GM06990 (cell line): Measurements from ENCODE around the gene LILRB3.
A peak's percentile ranks its signal among the peaks of the same experiment; 100 is the strongest.
"Not testable (repeated sequence)": the region's sequence is repeated elsewhere in the genome, so short reads cannot be mapped to it uniquely, and the experiment has no call there.

Source experiments
- DNase-seq: peaks from one replicate; pipeline ENCODE4 v3.0.0-alpha.2; 2011; ENCODE audit not compliant: insufficient read length; ENCODE audit errors: extremely low read depth
- H3K27me3 ChIP-seq: replicated peaks from 2 replicates; pipeline ENCODE4 v1.6.0; 2011; ENCODE audit warnings: low read length; ENCODE audit not compliant: control insufficient read depth, insufficient read depth
- H3K36me3 ChIP-seq: 2 replicates; pipeline ENCODE4 v1.5.1; 2011; ENCODE audit warnings: low read length; ENCODE audit not compliant: control insufficient read depth, insufficient read depth
- H3K4me3 ChIP-seq: replicated peaks from 2 replicates; pipeline ENCODE4 v1.5.1; 2011; ENCODE audit warnings: low read depth, mild to moderate bottlenecking, control low read depth, low read length
- TF ChIP-seq, protein P1 (sequence below): IDR thresholded peaks from 2 replicates; pipeline ENCODE4 v1.5.1; 2011; ENCODE audit warnings: low read length, control low read depth, mild to moderate bottlenecking, inconsistent platforms; ENCODE audit not compliant: insufficient read depth, poor library complexity, severe bottlenecking

The LILRB3 gene

DNA sequence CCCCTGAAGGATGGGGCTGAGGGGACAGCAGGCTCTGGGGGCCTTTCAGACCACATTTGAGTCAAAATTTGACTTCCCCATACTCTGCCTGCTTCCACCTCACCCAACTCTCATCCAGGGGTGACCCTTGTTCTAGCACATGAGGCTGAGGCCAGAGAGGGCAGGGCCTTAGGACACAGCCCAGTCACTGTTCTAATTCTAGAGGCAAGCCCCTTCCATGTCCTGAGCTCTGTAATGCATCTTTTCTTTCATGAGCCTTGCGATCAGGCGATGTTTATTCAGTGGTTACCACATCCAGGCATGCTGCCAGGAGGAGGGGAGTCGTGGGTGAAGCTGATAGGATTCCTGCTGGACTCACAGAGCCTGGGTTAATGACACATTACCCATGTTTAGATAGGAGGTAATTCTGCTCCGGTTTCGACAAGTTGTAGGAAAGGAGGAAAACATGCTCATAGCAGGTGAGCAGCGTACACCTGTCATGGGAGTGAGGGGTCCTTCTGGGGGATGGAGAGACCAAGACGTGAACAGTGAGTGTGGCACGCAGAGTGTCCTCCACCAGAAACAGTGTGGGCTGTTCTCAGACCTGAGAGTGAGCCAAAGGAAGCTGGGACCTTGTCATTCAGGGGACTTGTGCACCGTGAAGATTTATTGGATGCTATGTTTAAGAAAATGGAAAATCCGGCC is 12.9 kb downstream of the LILRB3 start:
- DNase-seq: no peak
- Histone ChIP-seq H3K36me3 (peaks cover 24% of the 10 kb centered on the region), H3K27me3 (no peaks in the 10 kb centered on the region), H3K4me3 (no peak overlapping the region)
- TF ChIP-seq, protein P1, sequence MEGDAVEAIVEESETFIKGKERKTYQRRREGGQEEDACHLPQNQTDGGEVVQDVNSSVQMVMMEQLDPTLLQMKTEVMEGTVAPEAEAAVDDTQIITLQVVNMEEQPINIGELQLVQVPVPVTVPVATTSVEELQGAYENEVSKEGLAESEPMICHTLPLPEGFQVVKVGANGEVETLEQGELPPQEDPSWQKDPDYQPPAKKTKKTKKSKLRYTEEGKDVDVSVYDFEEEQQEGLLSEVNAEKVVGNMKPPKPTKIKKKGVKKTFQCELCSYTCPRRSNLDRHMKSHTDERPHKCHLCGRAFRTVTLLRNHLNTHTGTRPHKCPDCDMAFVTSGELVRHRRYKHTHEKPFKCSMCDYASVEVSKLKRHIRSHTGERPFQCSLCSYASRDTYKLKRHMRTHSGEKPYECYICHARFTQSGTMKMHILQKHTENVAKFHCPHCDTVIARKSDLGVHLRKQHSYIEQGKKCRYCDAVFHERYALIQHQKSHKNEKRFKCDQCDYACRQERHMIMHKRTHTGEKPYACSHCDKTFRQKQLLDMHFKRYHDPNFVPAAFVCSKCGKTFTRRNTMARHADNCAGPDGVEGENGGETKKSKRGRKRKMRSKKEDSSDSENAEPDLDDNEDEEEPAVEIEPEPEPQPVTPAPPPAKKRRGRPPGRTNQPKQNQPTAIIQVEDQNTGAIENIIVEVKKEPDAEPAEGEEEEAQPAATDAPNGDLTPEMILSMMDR: no peak

DNA sequence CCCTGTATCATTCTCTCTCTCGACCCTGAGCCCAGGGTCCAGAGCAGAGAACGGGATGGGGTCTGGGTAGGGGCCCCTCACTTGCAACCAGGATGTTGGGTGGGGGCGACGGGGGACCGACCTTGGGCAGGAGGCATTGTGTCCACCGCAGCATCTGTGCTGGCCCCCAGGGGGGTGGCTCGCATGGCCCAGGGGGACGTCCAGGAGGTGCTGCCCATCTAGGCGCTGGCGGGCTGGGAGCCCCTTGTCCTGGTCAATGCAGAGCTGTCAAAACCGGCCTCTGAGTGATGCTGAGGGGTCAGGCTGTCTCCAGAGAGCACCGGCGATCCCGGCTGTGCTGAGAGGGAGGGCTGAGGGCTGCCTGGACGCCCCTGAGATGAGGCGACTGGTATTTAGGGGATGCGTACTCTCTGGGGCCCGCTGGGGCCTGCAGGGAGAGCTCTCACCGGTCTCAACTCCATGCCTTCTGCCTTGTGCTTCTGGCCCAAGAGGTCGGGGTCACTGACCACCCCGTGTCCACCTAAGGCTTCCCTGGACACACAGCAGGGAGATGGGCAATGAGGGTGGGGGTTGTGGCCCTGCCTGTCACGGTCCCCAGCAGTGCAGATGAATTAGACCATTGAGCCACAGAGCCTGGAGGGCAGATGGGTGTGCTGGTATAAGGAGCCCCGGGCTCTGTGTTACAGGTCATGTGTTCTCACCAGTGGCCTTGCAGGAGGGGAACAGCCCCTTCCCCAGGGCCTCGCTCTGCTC is 13.6 kb downstream of the LILRB3 start:
- Histone ChIP-seq H3K4me3 (no peak overlapping the region), H3K27me3 (no peaks in the 10 kb centered on the region), H3K36me3 (peaks cover 28% of the 10 kb centered on the region)
- TF ChIP-seq, protein P1: no peak
- peak; percentile 68 for DNase-seq

DNA sequence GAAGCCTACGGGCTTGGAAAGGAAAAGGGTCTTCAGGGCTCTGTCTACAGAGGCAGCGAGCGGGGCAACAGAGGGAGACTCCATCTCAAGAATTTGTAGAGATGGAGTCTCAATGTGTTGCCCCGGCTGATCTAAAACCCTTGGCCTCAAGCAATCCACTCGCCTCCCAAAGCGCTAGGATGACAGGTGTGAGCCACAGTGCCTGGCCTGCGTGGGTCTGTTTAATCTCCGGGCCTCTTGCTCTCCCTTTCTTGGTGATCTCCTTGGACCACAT is 14.1 kb downstream of the LILRB3 start:
- Histone ChIP-seq H3K36me3 (peaks cover 28% of the 10 kb centered on the region), H3K4me3 (no peak overlapping the region), H3K27me3 (no peaks in the 10 kb centered on the region)
- TF ChIP-seq, protein P1: no peak
- DNase-seq: no peak

DNA sequence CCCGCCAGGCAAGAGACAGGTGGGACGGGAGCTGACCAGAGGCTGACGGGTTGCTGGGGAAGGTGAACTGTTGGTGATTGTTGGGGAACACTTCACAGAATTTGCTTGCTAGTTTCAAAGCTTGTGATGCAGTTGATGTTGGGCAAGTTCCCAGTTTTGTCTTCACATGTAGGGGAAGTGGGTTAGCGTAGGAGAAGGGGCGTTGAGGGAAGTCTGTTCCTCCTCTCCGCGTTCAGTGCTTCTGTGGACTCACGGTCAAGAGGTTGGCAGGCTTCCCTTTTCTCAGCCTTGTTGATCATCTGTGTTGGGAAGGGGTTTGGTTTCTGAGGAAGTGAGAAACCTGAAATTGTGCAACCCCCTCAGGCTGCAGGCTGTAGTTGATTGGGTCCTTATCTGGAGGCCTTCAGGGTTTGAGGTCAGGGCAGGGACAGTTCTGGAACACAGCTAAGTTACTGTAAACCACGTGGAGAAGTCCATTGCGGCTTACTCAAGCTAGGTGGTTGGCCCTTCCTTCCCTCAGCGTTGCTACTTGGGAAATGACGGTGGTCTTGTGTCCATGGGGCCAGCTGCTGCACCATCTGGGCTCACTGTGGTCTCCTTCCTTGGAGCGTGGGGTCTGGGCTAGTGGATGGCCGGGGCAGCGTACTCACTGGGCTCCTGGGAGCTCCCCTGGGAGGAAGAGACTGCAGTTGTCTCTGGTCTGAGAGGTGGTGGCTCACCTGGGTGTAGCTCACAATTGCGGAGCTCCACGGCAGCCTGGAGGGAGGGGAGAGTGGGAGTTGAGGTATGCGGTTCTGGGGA is 14.6 kb downstream of the LILRB3 start:
- Histone ChIP-seq H3K4me3 (no peak overlapping the region), H3K36me3 (peaks cover 28% of the 10 kb centered on the region), H3K27me3 (no peaks in the 10 kb centered on the region)
- TF ChIP-seq, protein P1: no peak
- DNase-seq: peak; percentile 62

DNA sequence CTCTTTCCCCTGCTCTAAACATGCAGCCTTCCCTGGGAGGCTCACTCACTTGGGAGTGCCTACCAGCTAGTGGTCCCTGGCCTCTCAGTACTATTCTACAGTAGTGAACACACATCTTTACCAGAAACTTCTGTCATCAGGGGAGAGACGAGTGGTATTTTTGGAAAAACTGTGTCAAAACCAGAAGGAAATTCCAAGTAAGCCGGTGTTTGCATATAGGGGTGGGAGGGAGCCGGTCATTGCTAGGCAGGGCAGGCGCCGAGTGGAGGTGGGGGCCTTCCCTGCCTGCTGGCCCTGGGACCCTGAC is 15.2 kb downstream of the LILRB3 start:
- Histone ChIP-seq H3K27me3 (no peaks in the 10 kb centered on the region), H3K36me3 (peaks cover 30% of the 10 kb centered on the region), H3K4me3 (no peak overlapping the region)
- DNase-seq: no peak
- TF ChIP-seq, protein P1: no peak

DNA sequence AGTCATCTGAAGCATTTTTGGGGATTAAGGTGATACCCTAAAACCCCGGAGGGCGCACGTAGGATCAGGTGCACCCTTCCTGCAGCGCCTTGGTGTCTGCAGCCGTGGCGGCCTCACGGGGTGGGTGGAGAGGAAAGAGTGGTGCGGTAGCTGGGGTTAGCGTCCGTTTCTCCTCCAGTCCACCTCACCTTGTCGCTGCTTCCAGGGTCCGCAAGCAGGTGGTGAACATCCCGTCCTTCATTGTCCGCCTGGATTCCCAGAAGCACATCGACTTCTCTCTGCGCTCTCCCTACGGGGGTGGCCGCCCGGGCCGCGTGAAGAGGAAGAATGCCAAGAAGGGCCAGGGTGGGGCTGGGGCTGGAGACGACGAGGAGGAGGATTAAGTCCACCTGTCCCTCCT is 15.6 kb downstream of the LILRB3 start:
- H3K27me3 ChIP-seq, H3K4me3 ChIP-seq, DNase-seq: not testable (repeated sequence)
- peaks cover 33% of the 10 kb centered on the region for H3K36me3 ChIP-seq
